Heart left ventricle (tissue), 13 donors: ENCODE results near the gene HLCS.

ENCODE experiments used
- CTCF ChIP-seq, 12 donors: fragments of 200-600 bp; sonication (generic) in 4 of 12; IDR thresholded peaks; one replicate each; pipeline versions ENCODE4 v1.5.0 to v1.8.0; 2018 to 2022; ENCODE audit warnings: antibody characterized with exemption in 12 of 12, mild to moderate bottlenecking in 5 of 12
- POLR2A ChIP-seq, 2 donors: fragments of 450-650 bp; IDR thresholded peaks; one replicate each; pipeline ENCODE4 v1.6.1; 2017; ENCODE audit warnings: antibody characterized with exemption in 2 of 2, mild to moderate bottlenecking in 2 of 2, moderate library complexity in 2 of 2
- donor health status: ischemic (EF 13 %, LVEDD 7.1; RV severe dilation, severe dysfunction).
- donor health status: DM: no; HTN: yes; CAD: no.
- donor health status: DM: no; HTN: no; CAD: no.
- donor health status: ischemic (EF 25% LVEDD 6.9; RV normal size, moderate dysfunction).
- donor health status: ischemic (EF 25% LVEDD 5.7; RV mildly dilated, moderate dysfunction).
- donor health status: ischemic (EF 35%, LVEDD 5.7; RV mildly dilated, moderate dysfunction).
- donor health status: nonischemic (EF 11% LVEDD 7.7; RV severe dilation, severe dysfunction).
- donor health status: DM: yes; HTN: yes; CAD: no.
- donor health status: PGD.
- donor health status: ischemic (EF 29% LVEDD 5.4; RV normal size, mild dysfunction).
- donor health status: nonischemic (EF 23%, LVEDD 6.1; RV moderate dilation, normal function).

- TF ChIP-seq CTCF (IDR thresholded peaks at IDR 0.05) (no peak), POLR2A (IDR thresholded peaks at IDR 0.05) (no peak)
These were observed 108.0 kb downstream of the HLCS start for GRCh38 chr21:36858320-36858957.
